ELR (cell line): ENCODE results near the gene FYCO1.

Source experiments
- DNase-seq: peaks from one replicate; pipeline ENCODE4 v3.0.0-alpha.2; 2015; ENCODE audit warnings: low read depth

FYCO1 gene

GRCh38 chr3:45885979-45886705, 109.5 kb downstream of the FYCO1 start, which contains the start of gene CCR9:
TSS of gene CCR9 (plus strand) at chr3:45886543. CDS start at chr3:45894934, 8,391 bp downstream.
- no peak for DNase-seq

GRCh38 chr3:45884368-45885201, 111.0 kb downstream of the FYCO1 start:
- DNase-seq = no peak

- peak; percentile 71 for DNase-seq
Measured at GRCh38 chr3:45881078-45882022, 114.3 kb downstream of the FYCO1 start.

GRCh38 chr3:45880725-45881077, 114.9 kb downstream of the FYCO1 start:
- DNase-seq = no peak

- no peak for DNase-seq
Measured at GRCh38 chr3:45878124-45878523, 117.5 kb downstream of the FYCO1 start.

- DNase-seq = no peak
Measured at GRCh38 chr3:45874677-45875346, 120.8 kb downstream of the FYCO1 start.

- DNase-seq = no peak
Measured at GRCh38 chr3:45873638-45874037, 122.0 kb downstream of the FYCO1 start.

GRCh38 chr3:45873036-45873435, 122.6 kb downstream of the FYCO1 start:
- no peak for DNase-seq

- no peak for DNase-seq
Measured at GRCh38 chr3:45872569-45872968, 123.1 kb downstream of the FYCO1 start.

GRCh38 chr3:45871780-45872179, 123.8 kb downstream of the FYCO1 start:
- no peak for DNase-seq

- no peak for DNase-seq
Measured at GRCh38 chr3:45870099-45870498, 125.5 kb downstream of the FYCO1 start.

- no peak for DNase-seq
Measured at GRCh38 chr3:45869638-45870037, 126.0 kb downstream of the FYCO1 start.

- DNase-seq = no peak
Measured at GRCh38 chr3:45868650-45869049, 127.0 kb downstream of the FYCO1 start.

GRCh38 chr3:45868213-45868612, 127.4 kb downstream of the FYCO1 start:
- DNase-seq = no peak
